Neutrophil (primary cell): ENCODE results near the gene PUS7.

Experiments used
- H3K27ac ChIP-seq: fragments of 200-600 bp; sonication (generic); 2 replicates; pipeline ENCODE4 v1.5.1; 2016; ENCODE audit warnings: mild to moderate bottlenecking, moderate library complexity
- H3K27me3 ChIP-seq: fragments of 200-600 bp; sonication (generic); 2 replicates; pipeline ENCODE4 v1.6.0; 2016; ENCODE audit warnings: mild to moderate bottlenecking
- H3K36me3 ChIP-seq: fragments of 200-600 bp; sonication (generic); 2 replicates; pipeline ENCODE4 v1.5.1; 2017
- H3K4me1 ChIP-seq, 2 experiments: fragments of 200-600 bp in 1 of 2; sonication (generic) in 1 of 2; 1 replicate in 1 of 2; 2 replicates in 1 of 2; pipeline versions ENCODE4 v1.5.1 to v1.6.1; 2013 to 2016; ENCODE audit warnings: low read depth in 1 of 2, low read length in 1 of 2, mild to moderate bottlenecking in 1 of 2, moderate library complexity in 1 of 2; ENCODE audit not compliant: control insufficient read depth in 1 of 2, insufficient read depth in 1 of 2
- H3K4me3 ChIP-seq, 2 experiments: fragments of 200-600 bp in 1 of 2; sonication (generic) in 1 of 2; 1 replicate in 1 of 2; 2 replicates in 1 of 2; pipeline ENCODE4 v1.5.1; 2013 to 2016; ENCODE audit warnings: low read depth in 1 of 2, low read length in 1 of 2, mild to moderate bottlenecking in 1 of 2, moderate library complexity in 1 of 2
- H3K9me3 ChIP-seq: fragments of 200-600 bp; sonication (generic); 2 replicates; pipeline ENCODE4 v1.5.1; 2016
- CTCF ChIP-seq: fragments of 200-600 bp; sonication (generic); IDR thresholded peaks from 2 replicates; pipeline ENCODE4 v1.5.1; 2016; ENCODE audit warnings: antibody characterized with exemption

The PUS7 gene

GRCh38 chr7:105512415-105512814 lies 9.7 kb downstream of the PUS7 start:
- Histone ChIP-seq H3K36me3 (no peaks in the 10 kb centered on the region), H3K9me3 (no peaks in the 10 kb centered on the region), H3K4me1 (peaks cover 0 to 3% of the 10 kb centered on the region in 2 experiments), H3K27ac (no peak overlapping the region), H3K27me3 (no peaks in the 10 kb centered on the region), H3K4me3 (no peak overlapping the region)
- TF ChIP-seq CTCF, result no peak

GRCh38 chr7:105502173-105502572 lies 19.9 kb downstream of the PUS7 start:
- TF ChIP-seq CTCF, result no peak
- H3K27me3 ChIP-seq, result no peaks in the 10 kb centered on the region
- no peak overlapping the region for H3K27ac ChIP-seq
- no peaks in the 10 kb centered on the region for H3K9me3 ChIP-seq
- H3K4me3 ChIP-seq, result no peak overlapping the region
- H3K36me3 ChIP-seq, result no peaks in the 10 kb centered on the region
- H3K4me1 ChIP-seq, result no peaks in the 10 kb centered on the region

- Histone ChIP-seq H3K27ac (no peak overlapping the region), H3K4me3 (no peak overlapping the region), H3K9me3 (no peaks in the 10 kb centered on the region), H3K36me3 (no peaks in the 10 kb centered on the region), H3K4me1 (no peaks in the 10 kb centered on the region), H3K27me3 (no peaks in the 10 kb centered on the region)
- TF ChIP-seq CTCF, result no peak
Observed at GRCh38 chr7:105497016-105497415, 25.1 kb downstream of the PUS7 start.

GRCh38 chr7:105496521-105496920 lies 25.6 kb downstream of the PUS7 start:
- H3K9me3 ChIP-seq, result no peaks in the 10 kb centered on the region
- no peaks in the 10 kb centered on the region for H3K36me3 ChIP-seq
- no peak for TF ChIP-seq CTCF
- no peak overlapping the region for H3K4me3 ChIP-seq
- H3K27me3 ChIP-seq, result no peaks in the 10 kb centered on the region
- no peak overlapping the region for H3K27ac ChIP-seq
- no peaks in the 10 kb centered on the region for H3K4me1 ChIP-seq

- Histone ChIP-seq H3K36me3 (no peaks in the 10 kb centered on the region), H3K4me3 (no peak overlapping the region), H3K9me3 (no peaks in the 10 kb centered on the region), H3K4me1 (no peaks in the 10 kb centered on the region), H3K27ac (no peak overlapping the region), H3K27me3 (no peaks in the 10 kb centered on the region)
- TF ChIP-seq CTCF, result no peak
Observed at GRCh38 chr7:105493923-105494315, 28.2 kb downstream of the PUS7 start.
